ENCODE measurements around the gene CCDC149.

DNA sequence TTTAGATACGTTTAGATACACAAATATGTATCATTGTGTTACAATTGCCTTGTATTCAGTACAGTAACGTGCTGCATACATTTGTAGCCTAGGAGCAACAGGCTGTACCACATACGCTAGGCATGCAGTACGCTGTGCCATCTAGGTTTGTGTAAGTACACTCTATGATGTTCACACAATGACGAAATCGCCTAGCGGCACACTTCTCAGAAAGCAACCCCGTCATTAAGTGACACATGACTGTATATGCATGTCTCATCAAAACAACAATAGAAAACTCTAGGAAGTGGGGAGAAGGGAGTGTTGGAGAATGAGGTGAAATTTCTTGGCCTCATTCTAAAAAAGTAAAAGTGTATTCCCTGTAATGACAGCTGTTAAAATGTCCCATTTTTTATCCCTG lies 32.7 kb downstream of the CCDC149 start:
- no peak for TF ChIP-seq POLR2A (IDR thresholded peaks at IDR 0.05; ENCODE audit: low read length)
- no peak for TF ChIP-seq GATA1 (IDR thresholded peaks at IDR 0.05; ENCODE audit: low read depth, low read length)
